MCF 10A (cell line): Measurements from ENCODE around the gene SNX19. TPM values are rescaled to one million over a fixed set of nuclear protein-coding genes. Genes with fewer than 3 reads are reported as not detected.

Experiments used
- BruUV-seq: library from RNA; stranded (reverse); fragments of 400-500 nt; replicated peaks from 2 replicates; lab custom pipeline; 2021; lab: Mats Ljungman, UMichigan
- CTCF ChIA-PET: fragments of 300-600 bp; sonication (Branson Sonifier 250); formaldehyde crosslinking; extraction: SDS; loops from one replicate; lab custom pipeline; 2021; ENCODE audit warnings: antibody characterized with exemption, inconsistent platforms; lab: Yijun Ruan, JAX
- POLR2A ChIA-PET: fragments of 300-600, 350-650 bp; sonication (Branson Sonifier 250); formaldehyde crosslinking; extraction: SDS; loops from one replicate; lab custom pipeline; 2020; ENCODE audit warnings: antibody characterized with exemption, inconsistent platforms; lab: Yijun Ruan, JAX
- DNase-seq: peaks from one replicate; pipeline ENCODE4 v3.0.0-alpha.2; 2018; ENCODE audit not compliant: unreplicated experiment
- H3K27ac Mint-ChIP-seq: one replicate; pipeline ENCODE4 v1.8.0; 2022; ENCODE audit warnings: mild to moderate bottlenecking, low read depth, mixed read lengths; ENCODE audit not compliant: unreplicated experiment
- H3K27me3 Mint-ChIP-seq: one replicate; pipeline ENCODE4 v1.8.0; 2022; ENCODE audit warnings: mixed read lengths; ENCODE audit not compliant: insufficient read depth, unreplicated experiment
- H3K36me3 Mint-ChIP-seq: one replicate; pipeline ENCODE4 v1.8.0; 2022; ENCODE audit warnings: mild to moderate bottlenecking, moderate library complexity, mixed read lengths; ENCODE audit not compliant: insufficient read depth, unreplicated experiment
- H3K4me1 Mint-ChIP-seq: one replicate; pipeline ENCODE4 v1.8.0; 2022; ENCODE audit warnings: mixed read lengths; ENCODE audit not compliant: insufficient read depth, unreplicated experiment
- H3K4me3 Mint-ChIP-seq: one replicate; pipeline ENCODE4 v1.8.0; 2022; ENCODE audit warnings: mild to moderate bottlenecking, moderate library complexity, mixed read lengths; ENCODE audit not compliant: unreplicated experiment
- H3K9me3 Mint-ChIP-seq: one replicate; pipeline ENCODE4 v1.8.0; 2022; ENCODE audit warnings: mixed read lengths; ENCODE audit not compliant: unreplicated experiment
- intact Hi-C: fragments of 100-400 bp; cut with micrococcal nuclease; formaldehyde crosslinking; loops from 2 replicates; pipeline ENCODE4 v1.14.1; 2022
- total RNA-seq: library from RNA; stranded (reverse); gene quantifications from 2 replicates; pipeline ENCODE4 v1.2.3, GENCODE V29; 2022
- TF ChIP-seq, protein P1 (sequence below): fragments of 200-600 bp; IDR thresholded peaks from one replicate; pipeline ENCODE4 v1.8.0; 2022; ENCODE audit warnings: antibody characterized with exemption, mild to moderate bottlenecking; ENCODE audit not compliant: unreplicated experiment

Gene SNX19
- total RNA-seq, 1 experiment from 2014 or later: 53.5 TPM

DNA sequence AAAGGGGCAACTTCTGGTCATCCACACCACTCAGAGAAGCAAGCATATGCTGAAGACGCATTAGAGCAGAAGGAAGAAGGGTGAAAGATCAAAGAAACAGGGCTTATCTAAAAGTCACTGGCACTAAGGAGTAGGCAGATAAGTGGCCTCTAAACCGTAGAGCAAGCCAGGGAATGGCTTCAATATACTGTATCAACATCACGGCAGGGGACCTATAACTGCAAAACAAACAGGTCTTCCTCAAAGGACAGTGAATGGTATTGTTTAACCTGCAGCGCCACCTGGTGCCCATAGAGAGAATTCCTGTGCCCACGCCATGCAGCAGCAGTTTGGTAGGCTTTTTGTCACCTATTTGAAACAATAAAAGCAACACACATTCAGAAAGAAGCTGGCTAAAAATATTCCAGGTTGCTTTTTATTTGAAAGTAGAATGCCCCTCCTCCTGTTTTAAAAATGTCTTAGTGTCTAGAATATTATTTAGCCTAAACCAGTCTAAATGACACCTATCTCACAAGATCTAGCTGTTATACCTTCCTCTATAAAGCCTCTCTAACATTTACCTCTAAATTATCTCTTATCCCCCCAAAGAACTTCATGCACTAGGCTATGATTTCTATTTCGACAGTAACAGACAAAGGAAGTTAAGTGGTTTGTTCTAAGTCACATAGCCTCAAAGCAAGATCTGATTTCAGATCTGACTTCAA lies 21.8 kb downstream of the SNX19 start:
- ChIA-PET CTCF (interaction anchor here (0.6 to 6.6 kb wide), 34 partner anchors 8 to 695 kb away, joined by 3 to 132 read pairs (median 4); partner anchors contain the start of genes ADAMTS8 and SNX19), POLR2A (interaction anchor here (1.0 kb wide), 1 partner anchor 32 kb away, joined by 4 read pairs; no protein-coding TSS in a partner anchor)
- Mint-ChIP-seq H3K27ac (no peak overlapping the region), H3K9me3 (no peaks in the 10 kb centered on the region), H3K4me3 (no peak overlapping the region), H3K27me3 (no peaks in the 10 kb centered on the region), H3K36me3 (peaks cover 32% of the 10 kb centered on the region), H3K4me1 (peaks cover 15% of the 10 kb centered on the region)
- TF ChIP-seq, protein P1, sequence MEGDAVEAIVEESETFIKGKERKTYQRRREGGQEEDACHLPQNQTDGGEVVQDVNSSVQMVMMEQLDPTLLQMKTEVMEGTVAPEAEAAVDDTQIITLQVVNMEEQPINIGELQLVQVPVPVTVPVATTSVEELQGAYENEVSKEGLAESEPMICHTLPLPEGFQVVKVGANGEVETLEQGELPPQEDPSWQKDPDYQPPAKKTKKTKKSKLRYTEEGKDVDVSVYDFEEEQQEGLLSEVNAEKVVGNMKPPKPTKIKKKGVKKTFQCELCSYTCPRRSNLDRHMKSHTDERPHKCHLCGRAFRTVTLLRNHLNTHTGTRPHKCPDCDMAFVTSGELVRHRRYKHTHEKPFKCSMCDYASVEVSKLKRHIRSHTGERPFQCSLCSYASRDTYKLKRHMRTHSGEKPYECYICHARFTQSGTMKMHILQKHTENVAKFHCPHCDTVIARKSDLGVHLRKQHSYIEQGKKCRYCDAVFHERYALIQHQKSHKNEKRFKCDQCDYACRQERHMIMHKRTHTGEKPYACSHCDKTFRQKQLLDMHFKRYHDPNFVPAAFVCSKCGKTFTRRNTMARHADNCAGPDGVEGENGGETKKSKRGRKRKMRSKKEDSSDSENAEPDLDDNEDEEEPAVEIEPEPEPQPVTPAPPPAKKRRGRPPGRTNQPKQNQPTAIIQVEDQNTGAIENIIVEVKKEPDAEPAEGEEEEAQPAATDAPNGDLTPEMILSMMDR: peak; percentile 70
- no TSS peak for BruUV-seq
- intact Hi-C loops: loop anchor here (1.0 kb wide), 2 partner anchors 32 to 463 kb away; no protein-coding TSS in a partner anchor
- peak; percentile 85 for DNase-seq

DNA sequence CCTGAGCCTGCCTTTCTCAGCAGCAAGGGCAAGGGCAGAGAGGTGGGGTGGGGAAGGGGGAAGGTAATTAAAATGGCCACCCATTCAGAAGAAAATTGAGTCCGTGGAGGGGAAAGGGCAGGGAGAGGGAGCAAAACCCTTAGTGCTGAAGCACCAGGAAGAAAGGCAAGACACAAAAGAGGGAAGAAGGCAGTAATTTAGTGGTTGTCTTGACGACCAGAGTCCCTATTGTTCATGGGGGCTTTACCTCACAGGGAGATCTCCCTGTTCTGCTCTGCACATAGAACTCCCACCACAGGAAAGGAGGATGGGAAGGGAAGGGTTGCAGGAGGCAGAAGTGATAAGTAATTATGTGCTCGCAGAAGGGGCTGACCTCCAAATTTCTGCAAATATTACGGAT lies 23.4 kb downstream of the SNX19 start:
- Mint-ChIP-seq H3K4me3 (no peak overlapping the region), H3K9me3 (no peaks in the 10 kb centered on the region), H3K4me1 (peaks cover 11% of the 10 kb centered on the region), H3K27ac (no peak overlapping the region), H3K27me3 (no peaks in the 10 kb centered on the region), H3K36me3 (peaks cover 22% of the 10 kb centered on the region)
- ChIA-PET POLR2A (no interaction called here), CTCF (interaction anchor here (0.7 to 6.6 kb wide), 9 partner anchors 9 to 460 kb away, joined by 3 to 132 read pairs (median 4); partner anchors contain the start of gene ADAMTS8)
- intact Hi-C loops: no loop called here
- DNase-seq: no peak
- BruUV-seq: no TSS peak
- TF ChIP-seq, protein P1: no peak

- H3K4me1 Mint-ChIP-seq: peaks cover 6% of the 10 kb centered on the region
- H3K27ac Mint-ChIP-seq: no peak overlapping the region
- TF ChIP-seq, protein P1: no peak
- POLR2A ChIA-PET: interaction anchor here (0.5 to 1.0 kb wide), 2 partner anchors 13 to 29 kb away, joined by 3 to 4 read pairs; no protein-coding TSS in a partner anchor
- DNase-seq: peak; percentile 58
- peaks cover 23% of the 10 kb centered on the region for H3K36me3 Mint-ChIP-seq
- intact Hi-C loops: no loop called here
- H3K27me3 Mint-ChIP-seq: no peaks in the 10 kb centered on the region
- CTCF ChIA-PET: interaction anchor here (0.7 to 1.6 kb wide), 5 partner anchors 13 to 458 kb away, joined by 3 to 4 read pairs (median 4); no protein-coding TSS in a partner anchor
- H3K4me3 Mint-ChIP-seq: no peak overlapping the region
- no TSS peak for BruUV-seq
- no peaks in the 10 kb centered on the region for H3K9me3 Mint-ChIP-seq
Measured at GRCh38 chr11:130891326-130891725, 25.0 kb downstream of the SNX19 start.

DNA sequence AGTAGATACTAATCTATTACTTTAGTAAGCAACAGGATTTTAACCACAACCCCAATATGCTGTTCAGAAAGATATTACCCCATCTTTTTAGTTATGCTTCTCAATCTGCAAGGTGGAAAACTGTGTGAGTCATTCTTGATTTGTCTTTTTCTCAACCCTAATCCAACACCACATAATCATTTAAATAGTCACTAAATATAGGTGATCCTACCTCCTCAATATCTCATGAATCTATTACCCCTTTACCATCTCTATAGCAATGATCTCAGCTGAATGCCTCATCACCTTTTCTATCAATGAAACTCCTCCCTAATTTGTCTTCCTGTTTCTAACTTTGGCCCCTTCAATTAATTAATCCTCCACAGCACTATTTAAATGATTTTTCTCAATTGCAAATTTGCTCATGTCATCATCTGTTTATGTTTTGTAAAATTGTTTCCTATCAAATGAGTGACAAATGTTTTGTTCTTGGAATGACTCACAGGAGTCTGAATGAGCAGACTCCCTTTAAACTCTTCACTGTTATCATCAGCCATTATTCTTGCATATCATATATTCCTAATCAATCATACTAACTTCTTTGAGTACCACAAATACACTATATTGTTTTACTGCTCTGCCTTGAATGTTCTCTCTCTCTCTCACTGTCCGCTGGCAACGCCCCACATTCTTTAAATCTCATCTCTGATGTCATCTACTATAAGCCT lies 26.1 kb downstream of the SNX19 start:
- intact Hi-C loops: no loop called here
- BruUV-seq: no TSS peak
- TF ChIP-seq, protein P1: no peak
- Mint-ChIP-seq H3K27ac (no peak overlapping the region), H3K36me3 (peaks cover 26% of the 10 kb centered on the region), H3K27me3 (no peaks in the 10 kb centered on the region), H3K9me3 (no peaks in the 10 kb centered on the region), H3K4me3 (no peak overlapping the region), H3K4me1 (peaks cover 6% of the 10 kb centered on the region)
- no peak for DNase-seq
- ChIA-PET POLR2A (interaction anchor here (1.0 kb wide), 1 partner anchor 28 kb away, joined by 3 read pairs; no protein-coding TSS in a partner anchor), CTCF (interaction anchor here (0.6 to 1.5 kb wide), 5 partner anchors 26 to 459 kb away, joined by 3 to 5 read pairs (median 4); partner anchors contain the start of gene SNX19)
